Astrocyte (in vitro differentiated cells and primary cell): ENCODE measurements around the gene ERG28. TPM values are rescaled to one million over a fixed set of nuclear protein-coding genes. Genes with fewer than 3 reads are reported as not detected.

Source experiments
- DNase-seq: peaks from one replicate; pipeline ENCODE4 v3.0.0-alpha.2; 2010; ENCODE audit warnings: low read depth
- FAIRE-seq: peaks from 2 replicates; lab custom pipeline; 2011; peaks lifted over from hg19 to GRCh38; lab: Jason Lieb, UNC
- H2AFZ ChIP-seq: 2 replicates; pipeline ENCODE4 v1.6.0; 2012; ENCODE audit warnings: low read depth, low read length, inconsistent platforms
- H3K27ac ChIP-seq: 2 replicates; pipeline ENCODE4 v1.5.1; 2011; ENCODE audit warnings: low read depth, low read length, inconsistent platforms
- H3K27me3 ChIP-seq: 2 replicates; pipeline ENCODE4 v1.6.0; 2011; ENCODE audit warnings: low read length, inconsistent platforms; ENCODE audit not compliant: insufficient read depth
- H3K36me3 ChIP-seq: 2 replicates; pipeline ENCODE4 v1.5.1; 2011; ENCODE audit warnings: low read length, inconsistent platforms; ENCODE audit not compliant: insufficient read depth
- H3K4me1 ChIP-seq: 2 replicates; pipeline ENCODE4 v1.5.1; 2011; ENCODE audit warnings: low read length, inconsistent platforms; ENCODE audit not compliant: insufficient read depth
- H3K4me2 ChIP-seq: 2 replicates; pipeline ENCODE4 v1.6.0; 2012; ENCODE audit warnings: low read length, inconsistent platforms
- H3K4me3 ChIP-seq: 2 replicates; pipeline ENCODE4 v1.5.1; 2011; ENCODE audit warnings: low read depth, mild to moderate bottlenecking, low read length, inconsistent platforms; ENCODE audit not compliant: insufficient read depth
- H3K79me2 ChIP-seq: 2 replicates; pipeline ENCODE4 v1.6.0; 2012; ENCODE audit warnings: mild to moderate bottlenecking, low read length, inconsistent platforms; ENCODE audit not compliant: insufficient read depth
- H3K9ac ChIP-seq: 2 replicates; pipeline ENCODE4 v1.6.0; 2012; ENCODE audit warnings: mild to moderate bottlenecking, low read length, inconsistent platforms
- H3K9me3 ChIP-seq: 2 replicates; pipeline ENCODE4 v1.5.1; 2012; ENCODE audit warnings: low read depth, mild to moderate bottlenecking, low read length, inconsistent platforms; ENCODE audit not compliant: insufficient read depth
- H4K20me1 ChIP-seq: 2 replicates; pipeline ENCODE4 v1.6.0; 2012; ENCODE audit warnings: low read length, inconsistent platforms; ENCODE audit not compliant: insufficient read depth
- H3K27ac Mint-ChIP-seq: one replicate; pipeline ENCODE4 v1.8.0; 2021; ENCODE audit warnings: mild to moderate bottlenecking, mixed read lengths; ENCODE audit not compliant: unreplicated experiment
- H3K27me3 Mint-ChIP-seq: one replicate; pipeline ENCODE4 v1.8.0; 2021; ENCODE audit warnings: low read depth, mixed read lengths; ENCODE audit not compliant: unreplicated experiment
- H3K36me3 Mint-ChIP-seq: one replicate; pipeline ENCODE4 v1.8.0; 2021; ENCODE audit warnings: low read depth, mixed read lengths; ENCODE audit not compliant: unreplicated experiment
- H3K4me1 Mint-ChIP-seq: one replicate; pipeline ENCODE4 v1.8.0; 2021; ENCODE audit warnings: low read depth, mixed read lengths; ENCODE audit not compliant: unreplicated experiment
- H3K4me3 Mint-ChIP-seq: one replicate; pipeline ENCODE4 v1.8.0; 2021; ENCODE audit warnings: mild to moderate bottlenecking, moderate library complexity, mixed read lengths; ENCODE audit not compliant: unreplicated experiment
- H3K9me3 Mint-ChIP-seq: one replicate; pipeline ENCODE4 v1.8.0; 2021; ENCODE audit warnings: mild to moderate bottlenecking, mixed read lengths; ENCODE audit not compliant: unreplicated experiment
- CTCF ChIP-seq: IDR thresholded peaks from 2 replicates; pipeline ENCODE4 v1.5.1; 2011; ENCODE audit warnings: low read depth, mild to moderate bottlenecking, inconsistent platforms, low read length, moderate library complexity; ENCODE audit not compliant: insufficient read depth
- EZH2 ChIP-seq: IDR thresholded peaks from 2 replicates; pipeline ENCODE4 v1.6.1; 2012; ENCODE audit warnings: mild to moderate bottlenecking, low read length, inconsistent platforms; ENCODE audit not compliant: insufficient read depth
- total RNA-seq: library from RNA; stranded (reverse); gene quantifications from 2 replicates; pipeline ENCODE4 v1.2.1, GENCODE V29; 2021

ERG28 gene
- total RNA-seq, 1 donor from 2014 or later = 23.1 TPM

GRCh38 chr14:75607842-75608640 lies 52.6 kb downstream of the ERG28 start:
- no peak overlapping the region for H3K4me2 ChIP-seq
- peaks cover 5% of the 10 kb centered on the region for H3K4me1 ChIP-seq
- no peaks in the 10 kb centered on the region for H4K20me1 ChIP-seq
- Mint-ChIP-seq H3K27ac (no peak overlapping the region), H3K27me3 (peaks cover 8% of the 10 kb centered on the region), H3K36me3 (peaks cover 18% of the 10 kb centered on the region), H3K4me3 (no peak overlapping the region), H3K4me1 (peaks cover 20% of the 10 kb centered on the region), H3K9me3 (peaks cover 29% of the 10 kb centered on the region)
- H3K4me3 ChIP-seq = no peak overlapping the region
- H3K9me3 ChIP-seq = peaks cover 14% of the 10 kb centered on the region
- peaks cover 2% of the 10 kb centered on the region for H3K27me3 ChIP-seq
- H3K27ac ChIP-seq = no peak overlapping the region
- H3K79me2 ChIP-seq = no peaks in the 10 kb centered on the region
- H3K9ac ChIP-seq = no peak overlapping the region
- FAIRE-seq (no peak), DNase-seq (no peak)
- no peak overlapping the region for H2AFZ ChIP-seq
- no peak for TF ChIP-seq EZH2
- TF ChIP-seq CTCF = no peak
- no peaks in the 10 kb centered on the region for H3K36me3 ChIP-seq

GRCh38 chr14:75607044-75607443 lies 53.6 kb downstream of the ERG28 start:
- Histone ChIP-seq H3K9ac (no peak overlapping the region), H3K4me2 (no peak overlapping the region), H3K79me2 (no peaks in the 10 kb centered on the region), H3K4me1 (peaks cover 5% of the 10 kb centered on the region), H4K20me1 (no peaks in the 10 kb centered on the region), H2AFZ (no peak overlapping the region), H3K9me3 (peaks cover 13% of the 10 kb centered on the region), H3K27ac (no peak overlapping the region), H3K4me3 (no peak overlapping the region), H3K27me3 (peaks cover 3% of the 10 kb centered on the region), H3K36me3 (no peaks in the 10 kb centered on the region)
- Mint-ChIP-seq H3K36me3 (peaks cover 16% of the 10 kb centered on the region), H3K9me3 (peaks cover 29% of the 10 kb centered on the region), H3K4me3 (no peak overlapping the region), H3K27me3 (peaks cover 9% of the 10 kb centered on the region), H3K4me1 (peaks cover 20% of the 10 kb centered on the region), H3K27ac (no peak overlapping the region)
- no peak for DNase-seq
- no peak for FAIRE-seq
- TF ChIP-seq EZH2 (no peak), CTCF (no peak)

GRCh38 chr14:75605916-75606315 lies 54.8 kb downstream of the ERG28 start:
- no peak for DNase-seq
- FAIRE-seq = no peak
- Mint-ChIP-seq H3K27ac (no peak overlapping the region), H3K9me3 (peaks cover 29% of the 10 kb centered on the region), H3K4me3 (no peak overlapping the region), H3K4me1 (peaks cover 19% of the 10 kb centered on the region), H3K27me3 (peaks cover 9% of the 10 kb centered on the region), H3K36me3 (peaks cover 15% of the 10 kb centered on the region)
- Histone ChIP-seq H3K27me3 (peaks cover 3% of the 10 kb centered on the region), H3K79me2 (no peaks in the 10 kb centered on the region), H2AFZ (no peak overlapping the region), H3K9ac (no peak overlapping the region), H3K9me3 (peaks cover 13% of the 10 kb centered on the region), H4K20me1 (no peaks in the 10 kb centered on the region), H3K36me3 (no peaks in the 10 kb centered on the region), H3K27ac (no peak overlapping the region), H3K4me3 (no peak overlapping the region), H3K4me2 (peak overlapping the region; percentile 27), H3K4me1 (peaks cover 5% of the 10 kb centered on the region)
- TF ChIP-seq EZH2 (no peak), CTCF (no peak)
